ENCODE measurements around the gene PRPF6.
"Not testable (repeated sequence)": the region's sequence is repeated elsewhere in the genome, so short reads cannot be mapped to it uniquely, and the experiment has no call there.

PRPF6 gene

DNA sequence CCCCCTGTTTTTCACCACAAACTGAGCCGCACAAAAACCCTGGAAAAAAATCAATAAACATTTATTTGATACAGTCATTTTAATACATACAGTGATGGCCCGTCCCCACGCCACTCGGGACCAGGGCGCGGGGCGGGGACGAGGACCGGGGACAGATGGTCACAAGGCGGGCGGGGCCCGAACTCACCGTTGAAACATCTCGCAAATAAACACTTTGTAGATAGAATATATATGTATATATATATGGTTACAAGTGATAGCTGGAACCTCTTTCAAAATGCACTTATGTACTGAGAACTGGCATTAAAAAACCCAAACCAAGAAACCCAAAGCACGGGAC, 24.3 kb upstream of the PRPF6 start:
- H3K9me3 ChIP-seq (ENCODE audit: control insufficient read depth, low read length): no peaks in the 10 kb centered on the region
- H3K27ac ChIP-seq (ENCODE audit: low read depth, low read length, severe bottlenecking): peak overlapping the region; percentile 79
- peaks cover 30% of the 10 kb centered on the region for H3K4me1 ChIP-seq (ENCODE audit: control insufficient read depth, insufficient read depth, low read length, poor library complexity, severe bottlenecking)
- H3K36me3 ChIP-seq (ENCODE audit: control insufficient read depth, insufficient read depth, low read length): peaks cover 29% of the 10 kb centered on the region
- WGBS, 2 experiments (ENCODE audit: insufficient coverage in 2 of 2): 0% methylated on average over 1 of the region's 15 CpGs
- peak overlapping the region; percentile 92 for H3K4me3 ChIP-seq (ENCODE audit: extremely low read depth, insufficient read depth, low read length, poor library complexity, severe bottlenecking)

DNA sequence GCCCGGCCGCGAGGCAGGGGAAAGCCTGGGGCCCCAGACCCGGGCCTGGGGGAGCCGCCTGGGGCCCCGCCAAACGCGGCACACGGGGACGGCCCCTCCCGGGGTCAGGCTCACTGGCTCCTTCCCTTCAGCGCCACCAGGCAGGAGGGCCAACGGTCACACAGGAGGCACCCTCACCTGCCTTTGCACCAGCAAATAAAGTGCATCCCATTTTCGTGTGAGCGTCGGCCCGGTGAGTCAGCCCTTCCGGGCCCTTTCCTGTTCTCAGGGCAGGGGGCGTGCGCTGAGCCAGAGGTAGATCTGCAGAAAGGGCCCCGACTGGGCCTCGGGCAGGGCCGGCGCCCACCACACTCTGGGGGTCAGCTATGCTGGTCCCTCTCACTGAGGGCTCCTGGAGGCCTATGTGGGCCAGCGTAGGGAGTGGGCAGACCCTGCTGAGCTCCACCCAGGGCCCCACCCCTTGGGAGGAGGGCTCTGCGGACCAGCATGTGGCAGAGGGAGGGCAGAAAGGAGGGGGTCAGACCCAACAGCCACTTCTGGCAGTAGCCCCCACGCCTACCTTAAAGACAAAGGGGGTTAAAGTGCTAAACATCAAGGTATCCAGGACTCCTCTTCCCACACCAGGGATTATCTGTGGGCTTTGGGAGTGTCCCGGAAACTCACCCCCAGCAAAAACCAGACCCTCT, 23.8 kb upstream of the PRPF6 start:
- Histone ChIP-seq H3K4me3 (ENCODE audit: extremely low read depth, insufficient read depth, low read length, poor library complexity, severe bottlenecking) (peak overlapping the region; percentile 92), H3K36me3 (ENCODE audit: control insufficient read depth, insufficient read depth, low read length) (peaks cover 33% of the 10 kb centered on the region)
- WGBS, 2 experiments (ENCODE audit: insufficient coverage in 2 of 2): 4 to 6% methylated on average over 18 to 25 of the region's 28 CpGs

GRCh38 chr20:63957690-63958441, 23.1 kb upstream of the PRPF6 start:
- WGBS, 2 experiments (ENCODE audit: insufficient coverage in 2 of 2): 50 to 51% methylated on average over 1 to 11 of the region's 13 CpGs
- H3K27ac ChIP-seq (ENCODE audit: low read depth, low read length, severe bottlenecking): peak overlapping the region; percentile 79
- H3K36me3 ChIP-seq (ENCODE audit: control insufficient read depth, insufficient read depth, low read length): peaks cover 33% of the 10 kb centered on the region
- H3K9me3 ChIP-seq (ENCODE audit: control insufficient read depth, low read length): no peaks in the 10 kb centered on the region
- H3K4me1 ChIP-seq (ENCODE audit: control insufficient read depth, insufficient read depth, low read length, poor library complexity, severe bottlenecking): peaks cover 21% of the 10 kb centered on the region
- no peak overlapping the region for H3K4me3 ChIP-seq (ENCODE audit: extremely low read depth, insufficient read depth, low read length, poor library complexity, severe bottlenecking)

More for the DNA sequence above, 23.8 kb upstream of the PRPF6 start:
- Histone ChIP-seq H3K9me3 (ENCODE audit: control insufficient read depth, low read length) (no peaks in the 10 kb centered on the region), H3K4me1 (ENCODE audit: control insufficient read depth, insufficient read depth, low read length, poor library complexity, severe bottlenecking) (peaks cover 25% of the 10 kb centered on the region), H3K27ac (ENCODE audit: low read depth, low read length, severe bottlenecking) (peak overlapping the region; percentile 79)

GRCh38 chr20:63958471-63958870, 22.5 kb upstream of the PRPF6 start:
- H3K4me3 ChIP-seq (ENCODE audit: extremely low read depth, insufficient read depth, low read length, poor library complexity, severe bottlenecking): no peak overlapping the region
- H3K4me1 ChIP-seq (ENCODE audit: control insufficient read depth, insufficient read depth, low read length, poor library complexity, severe bottlenecking): peaks cover 21% of the 10 kb centered on the region
- H3K9me3 ChIP-seq (ENCODE audit: control insufficient read depth, low read length): no peaks in the 10 kb centered on the region
- 76 to 84% methylated on average over 3 of the region's 4 CpGs for WGBS, 2 experiments (ENCODE audit: insufficient coverage in 2 of 2)
- no peak overlapping the region for H3K27ac ChIP-seq (ENCODE audit: low read depth, low read length, severe bottlenecking)
- peaks cover 37% of the 10 kb centered on the region for H3K36me3 ChIP-seq (ENCODE audit: control insufficient read depth, insufficient read depth, low read length)

DNA sequence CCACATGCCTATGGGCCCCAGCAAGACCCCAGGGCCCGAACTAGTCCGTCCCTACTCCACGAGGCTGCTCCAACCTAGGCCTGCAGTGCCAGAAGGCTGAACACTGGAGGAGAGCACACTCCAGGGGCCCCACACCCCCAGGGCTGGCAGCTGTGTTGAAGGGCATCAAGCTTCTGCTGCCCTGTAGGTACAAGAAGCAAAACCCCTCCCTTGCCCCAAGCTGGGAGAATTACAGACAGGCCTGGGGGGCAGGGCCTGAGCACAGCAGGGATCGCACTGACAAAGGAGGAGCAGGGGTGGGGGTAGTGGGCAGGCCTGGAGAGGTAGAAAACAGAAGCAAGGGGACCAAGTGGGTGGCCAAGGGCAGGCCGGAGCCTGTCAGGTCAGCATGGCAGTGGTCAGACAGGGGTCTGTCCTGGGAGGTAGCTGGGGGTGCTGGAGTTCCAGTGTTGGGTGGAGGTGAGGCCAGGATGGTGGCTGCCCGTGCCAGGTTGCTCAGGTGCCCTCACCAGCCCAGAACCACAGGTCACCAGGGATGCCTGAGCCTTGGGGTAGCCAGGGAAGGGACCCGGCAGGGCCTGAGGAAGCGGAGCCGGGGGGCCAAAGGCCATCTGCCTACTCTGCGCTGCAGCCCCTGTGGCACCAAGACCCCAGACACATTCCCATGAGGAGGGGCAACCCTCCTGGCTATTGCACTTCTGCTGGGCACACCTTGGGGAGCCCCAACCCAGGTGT, 21.8 kb upstream of the PRPF6 start:
- no peak overlapping the region for H3K27ac ChIP-seq (ENCODE audit: low read depth, low read length, severe bottlenecking)

DNA sequence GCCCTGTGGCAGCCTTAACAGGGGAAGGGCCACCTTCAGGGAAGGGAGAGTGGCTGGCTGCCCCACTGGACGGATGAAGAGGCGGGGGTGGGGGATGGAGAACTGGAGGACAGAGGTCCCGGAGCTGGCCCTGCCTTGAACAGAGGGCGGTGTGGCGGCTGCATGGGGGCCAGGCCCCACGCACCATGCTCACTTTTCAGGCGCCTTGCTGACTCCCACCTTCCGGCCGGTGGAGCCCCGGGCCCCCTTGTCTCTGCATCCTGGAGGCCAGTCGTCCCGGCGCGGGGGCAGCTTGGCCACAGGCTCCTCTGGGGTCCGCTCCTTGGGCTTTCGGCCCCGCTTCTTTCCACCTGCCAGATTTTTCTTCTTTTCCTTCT, 21.2 kb upstream of the PRPF6 start:
- whole genome bisulfite sequencing, 2 experiments (ENCODE audit: insufficient coverage in 2 of 2): 83 to 88% methylated on average over 11 to 14 of the region's 17 CpGs
- H3K27ac ChIP-seq (ENCODE audit: low read depth, low read length, severe bottlenecking): no peak overlapping the region
- no peak overlapping the region for H3K4me3 ChIP-seq (ENCODE audit: extremely low read depth, insufficient read depth, low read length, poor library complexity, severe bottlenecking)
- peaks cover 13% of the 10 kb centered on the region for H3K4me1 ChIP-seq (ENCODE audit: control insufficient read depth, insufficient read depth, low read length, poor library complexity, severe bottlenecking)
- H3K9me3 ChIP-seq (ENCODE audit: control insufficient read depth, low read length): no peaks in the 10 kb centered on the region
- peaks cover 41% of the 10 kb centered on the region for H3K36me3 ChIP-seq (ENCODE audit: control insufficient read depth, insufficient read depth, low read length)

More for the DNA sequence above, 21.8 kb upstream of the PRPF6 start:
- Histone ChIP-seq H3K4me3 (ENCODE audit: extremely low read depth, insufficient read depth, low read length, poor library complexity, severe bottlenecking) (no peak overlapping the region), H3K4me1 (ENCODE audit: control insufficient read depth, insufficient read depth, low read length, poor library complexity, severe bottlenecking) (peaks cover 18% of the 10 kb centered on the region), H3K9me3 (ENCODE audit: control insufficient read depth, low read length) (no peaks in the 10 kb centered on the region), H3K36me3 (ENCODE audit: control insufficient read depth, insufficient read depth, low read length) (peaks cover 41% of the 10 kb centered on the region)
- WGBS, 2 experiments (ENCODE audit: insufficient coverage in 2 of 2): 67 to 74% methylated on average over 6 to 9 of the region's 10 CpGs

DNA sequence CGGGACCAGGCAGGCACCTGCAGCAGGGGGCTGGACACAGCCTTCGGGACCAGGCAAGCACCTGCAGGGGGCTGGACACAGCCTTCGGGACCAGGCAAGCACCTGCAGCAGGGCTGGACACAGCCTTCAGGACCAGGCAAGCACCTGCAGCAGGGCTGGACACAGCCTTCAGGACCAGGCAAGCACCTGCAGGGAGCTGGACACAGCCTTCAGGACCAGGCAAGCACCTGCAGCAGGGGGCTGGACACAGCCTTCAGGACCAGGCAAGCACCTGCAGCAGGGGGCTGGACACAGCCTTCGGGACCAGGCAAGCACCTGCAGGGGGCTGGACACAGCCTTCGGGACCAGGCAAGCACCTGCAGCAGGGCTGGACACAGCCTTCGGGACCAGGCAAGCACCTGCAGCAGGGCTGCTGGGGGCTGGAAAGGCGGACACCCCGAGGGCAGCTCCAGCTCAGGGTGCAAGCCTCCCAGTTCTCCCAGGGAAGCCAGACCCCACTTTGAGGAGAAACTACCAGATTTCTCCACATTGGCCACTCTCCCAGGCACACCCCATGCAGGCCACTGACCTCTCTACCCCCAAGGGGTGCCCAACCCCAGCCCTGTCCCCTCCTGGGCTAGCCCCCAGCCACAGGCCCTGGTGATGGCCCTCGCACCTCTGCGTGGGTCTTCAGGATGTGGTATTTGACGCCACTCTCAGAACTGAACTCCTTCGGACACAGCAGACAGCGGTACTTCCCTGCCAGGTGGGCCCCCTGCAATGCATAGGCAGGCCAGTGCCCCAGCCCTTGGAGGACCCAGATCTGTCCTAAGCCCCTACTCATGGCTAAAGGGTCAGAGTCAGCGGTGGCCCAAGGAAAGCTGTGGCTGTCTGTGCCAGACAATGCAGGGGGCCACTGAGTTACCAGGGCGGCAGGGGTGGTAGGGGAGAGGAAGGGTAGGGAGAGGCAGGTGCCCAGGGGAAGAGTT, 20.0 kb upstream of the PRPF6 start:
- H3K4me3 ChIP-seq (ENCODE audit: extremely low read depth, insufficient read depth, low read length, poor library complexity, severe bottlenecking); H3K4me1 ChIP-seq (ENCODE audit: control insufficient read depth, insufficient read depth, low read length, poor library complexity, severe bottlenecking); H3K9me3 ChIP-seq (ENCODE audit: control insufficient read depth, low read length); H3K27ac ChIP-seq (ENCODE audit: low read depth, low read length, severe bottlenecking): not testable (repeated sequence)
- 92 to 95% methylated on average over 10 of the region's 15 CpGs for whole genome bisulfite sequencing, 2 experiments (ENCODE audit: insufficient coverage in 2 of 2)
- peaks cover 42% of the 10 kb centered on the region for H3K36me3 ChIP-seq (ENCODE audit: control insufficient read depth, insufficient read depth, low read length)

DNA sequence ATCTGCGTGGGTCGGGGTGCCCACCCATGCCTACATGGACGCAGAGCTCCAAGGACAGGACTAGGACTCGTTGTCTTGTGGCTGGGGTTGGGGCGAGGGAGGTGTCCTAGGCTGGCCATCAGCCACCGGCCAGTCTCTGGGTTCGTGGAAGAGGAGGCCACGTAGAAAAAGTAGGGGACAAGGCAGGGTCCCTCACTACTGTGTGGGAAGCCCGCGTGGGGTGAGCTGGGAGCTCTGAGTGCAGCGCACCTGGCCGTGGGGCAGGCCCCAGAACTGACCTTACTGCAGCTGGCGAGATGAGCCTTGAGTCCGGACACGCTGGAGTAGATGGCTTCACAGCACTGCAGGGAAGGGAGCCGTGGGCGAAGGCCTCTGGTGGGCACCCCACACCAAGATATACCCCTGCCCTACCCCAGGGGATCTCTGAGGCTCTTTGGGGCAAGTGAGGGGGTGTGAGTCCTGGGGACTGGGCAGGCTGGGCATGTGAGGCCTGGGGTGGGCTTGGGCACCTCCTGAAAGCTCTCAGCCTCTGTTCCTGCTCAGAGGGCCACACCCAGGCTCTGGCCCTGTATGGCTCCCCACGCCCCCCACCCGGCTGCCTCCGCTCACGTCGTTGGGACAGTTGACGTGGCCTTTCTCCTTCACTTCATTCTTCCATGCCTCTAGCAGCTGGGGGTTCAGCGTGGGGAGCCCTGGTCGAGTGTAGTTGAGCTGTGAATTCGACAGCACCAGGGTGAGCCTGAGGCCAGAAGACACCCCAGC, 19.1 kb upstream of the PRPF6 start:
- WGBS, 2 experiments (ENCODE audit: insufficient coverage in 2 of 2): 94 to 95% methylated on average over 21 to 23 of the region's 26 CpGs

GRCh38 chr20:63962426-63963347, 18.2 kb upstream of the PRPF6 start:
- peaks cover 2% of the 10 kb centered on the region for H3K4me1 ChIP-seq (ENCODE audit: control insufficient read depth, insufficient read depth, low read length, poor library complexity, severe bottlenecking)
- no peak overlapping the region for H3K4me3 ChIP-seq (ENCODE audit: extremely low read depth, insufficient read depth, low read length, poor library complexity, severe bottlenecking)
- peaks cover 57% of the 10 kb centered on the region for H3K36me3 ChIP-seq (ENCODE audit: control insufficient read depth, insufficient read depth, low read length)
- H3K27ac ChIP-seq (ENCODE audit: low read depth, low read length, severe bottlenecking): no peak overlapping the region
- H3K9me3 ChIP-seq (ENCODE audit: control insufficient read depth, low read length): no peaks in the 10 kb centered on the region
- WGBS, 2 experiments (ENCODE audit: insufficient coverage in 2 of 2): 97% methylated on average over 53 to 58 of the region's 61 CpGs

More for the DNA sequence above, 19.1 kb upstream of the PRPF6 start:
- no peaks in the 10 kb centered on the region for H3K9me3 ChIP-seq (ENCODE audit: control insufficient read depth, low read length)
- H3K27ac ChIP-seq (ENCODE audit: low read depth, low read length, severe bottlenecking): no peak overlapping the region
- H3K4me1 ChIP-seq (ENCODE audit: control insufficient read depth, insufficient read depth, low read length, poor library complexity, severe bottlenecking): peaks cover 7% of the 10 kb centered on the region
- peaks cover 50% of the 10 kb centered on the region for H3K36me3 ChIP-seq (ENCODE audit: control insufficient read depth, insufficient read depth, low read length)
- H3K4me3 ChIP-seq (ENCODE audit: extremely low read depth, insufficient read depth, low read length, poor library complexity, severe bottlenecking): no peak overlapping the region

Data from mesodermal cell (in vitro differentiated cells).